GM21786 (cell line): ENCODE measurements around the gene CDPF1.
A peak's percentile ranks its signal among the peaks of the same experiment; 100 is the strongest.

ENCODE experiments used
- ATAC-seq: cut with Tn5 transposase; IDR thresholded peaks from one replicate; pipeline ENCODE4 v1.9.1; 2021; ENCODE audit not compliant: unreplicated experiment

CDPF1 gene

DNA sequence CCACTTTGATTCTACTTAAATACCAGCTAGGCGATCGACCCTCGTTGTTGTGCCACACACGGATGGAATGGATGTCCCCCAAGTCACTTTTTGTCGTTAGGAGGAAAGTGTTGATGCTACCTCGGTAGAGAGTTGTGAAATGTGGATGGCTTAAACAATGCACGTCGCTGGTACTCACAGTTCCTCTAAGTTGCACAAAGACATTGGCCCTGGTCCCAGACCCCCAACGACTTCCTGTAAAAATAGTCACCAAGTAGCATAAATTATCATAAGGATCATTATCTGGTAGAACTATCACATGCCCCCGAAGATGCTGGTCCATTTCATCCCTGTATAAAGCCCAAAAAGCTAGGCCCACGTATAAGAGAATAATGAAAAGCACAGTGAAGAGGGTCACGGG is 9.3 kb upstream of the CDPF1 start:
- no peak for ATAC-seq

GRCh38 chr22:46256358-46256958 is 6.4 kb upstream of the CDPF1 start:
- no peak for ATAC-seq

DNA sequence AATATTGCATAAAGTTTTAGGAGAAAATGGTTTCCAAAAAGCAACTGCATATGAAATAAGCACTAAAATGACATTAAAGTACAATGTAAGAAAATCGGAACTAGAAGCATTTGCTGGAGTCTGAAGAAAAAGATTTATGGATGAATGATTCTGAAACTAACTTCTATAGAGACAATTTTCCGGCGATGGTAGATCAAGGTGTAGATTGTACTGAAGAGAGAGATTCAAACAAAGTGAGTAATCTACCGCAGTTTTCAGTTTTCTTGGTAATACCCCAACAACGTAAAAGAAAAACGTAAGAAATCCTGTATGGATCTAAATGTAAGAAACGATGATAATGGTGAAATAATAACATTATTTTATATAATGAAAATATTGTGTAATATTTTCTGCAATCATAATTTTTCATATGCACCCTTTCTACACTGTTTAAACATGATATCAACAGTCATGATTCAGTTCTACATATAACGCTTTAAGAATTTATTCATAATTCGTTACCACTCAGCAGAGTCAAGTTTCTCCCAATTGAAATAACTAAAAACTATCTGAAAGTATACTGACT is 1.8 kb upstream of the CDPF1 start:
- no peak for ATAC-seq

DNA sequence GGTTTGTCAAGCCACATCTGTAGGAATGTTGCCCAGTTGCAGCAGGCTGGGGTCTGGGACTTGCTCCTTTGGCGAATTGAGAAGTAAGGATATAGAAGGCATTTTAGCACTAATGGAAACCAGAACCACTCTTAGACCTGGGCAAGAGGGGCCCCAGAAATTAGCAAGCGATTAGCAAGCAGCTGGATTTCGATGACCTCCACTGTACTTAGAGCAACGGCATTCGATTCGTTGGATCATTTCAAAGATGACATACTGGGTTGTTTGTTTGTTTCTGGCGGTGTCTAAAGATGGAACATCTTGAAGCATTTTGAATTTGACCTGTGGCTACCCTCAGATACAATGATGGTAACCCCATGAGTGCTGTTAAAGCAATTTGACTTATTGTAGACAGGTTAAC is 1.2 kb upstream of the CDPF1 start:
- ATAC-seq, result no peak

DNA sequence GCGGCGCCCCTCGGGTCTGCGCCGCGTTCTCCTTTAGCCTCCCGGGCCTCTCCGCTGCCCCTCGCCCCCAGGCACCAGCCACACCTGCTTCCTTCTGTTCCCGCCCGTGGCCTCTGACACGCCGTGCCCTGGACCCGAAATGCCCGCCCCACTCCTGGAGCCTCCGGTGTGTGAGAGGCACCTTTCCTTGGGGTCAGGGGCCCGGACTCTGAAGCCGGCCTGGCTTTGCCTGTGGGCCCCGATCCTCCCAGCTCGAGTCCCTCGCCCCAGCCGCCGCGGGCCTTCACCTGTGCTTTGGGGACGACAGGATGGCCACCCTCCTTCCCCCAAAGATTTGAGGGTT is 661 bp upstream of the CDPF1 start:
- ATAC-seq, result peak; percentile 3

GRCh38 chr22:46247443-46247975 is 2.6 kb downstream of the CDPF1 start:
- no peak for ATAC-seq

- ATAC-seq, result no peak
Measured at GRCh38 chr22:46246178-46246577, 3.9 kb downstream of the CDPF1 start.

GRCh38 chr22:46245511-46245910 is 4.6 kb downstream of the CDPF1 start:
- no peak for ATAC-seq

GRCh38 chr22:46244771-46245170 is 5.3 kb downstream of the CDPF1 start:
- ATAC-seq, result no peak

GRCh38 chr22:46242076-46242475 is 8.0 kb downstream of the CDPF1 start:
- no peak for ATAC-seq

DNA sequence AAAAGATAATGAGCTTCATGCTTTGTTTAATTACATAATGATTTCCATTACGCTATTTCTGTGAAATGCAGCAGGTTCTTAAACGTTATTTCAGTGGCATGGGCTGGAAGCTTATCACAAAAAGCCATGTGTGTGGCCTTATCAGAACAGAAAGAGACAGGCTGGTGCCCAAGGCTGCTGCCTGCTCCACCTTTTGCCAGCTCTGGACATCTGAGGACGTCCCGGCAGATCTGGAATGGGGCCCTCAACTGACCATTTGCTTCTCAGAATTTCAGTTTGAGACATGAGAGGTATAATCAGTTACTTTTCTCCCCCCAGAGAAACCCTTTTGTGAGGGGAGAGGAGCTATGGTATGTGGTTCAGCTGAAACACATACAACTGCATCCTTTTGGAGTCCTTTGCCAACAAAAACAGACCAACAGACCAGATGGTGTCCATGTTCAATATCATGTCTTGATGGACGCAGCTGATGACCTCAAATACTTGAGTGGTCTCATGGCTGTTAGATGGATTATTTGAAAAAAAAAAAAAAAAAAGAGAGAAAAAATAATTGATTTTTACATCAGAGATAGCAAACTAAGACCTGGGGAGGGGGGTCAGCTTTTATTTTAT is 8.6 kb downstream of the CDPF1 start:
- ATAC-seq, result no peak

GRCh38 chr22:46240907-46241306 is 9.2 kb downstream of the CDPF1 start:
- no peak for ATAC-seq

GRCh38 chr22:46240506-46240905 is 9.6 kb downstream of the CDPF1 start:
- ATAC-seq, result no peak

GRCh38 chr22:46240073-46240472 is 10.0 kb downstream of the CDPF1 start:
- no peak for ATAC-seq

GRCh38 chr22:46239261-46240048 is 10.6 kb downstream of the CDPF1 start:
- no peak for ATAC-seq

GRCh38 chr22:46238541-46238940 is 11.6 kb downstream of the CDPF1 start:
- ATAC-seq, result no peak

- ATAC-seq, result no peak
Measured at GRCh38 chr22:46237453-46238124, 12.5 kb downstream of the CDPF1 start.

DNA sequence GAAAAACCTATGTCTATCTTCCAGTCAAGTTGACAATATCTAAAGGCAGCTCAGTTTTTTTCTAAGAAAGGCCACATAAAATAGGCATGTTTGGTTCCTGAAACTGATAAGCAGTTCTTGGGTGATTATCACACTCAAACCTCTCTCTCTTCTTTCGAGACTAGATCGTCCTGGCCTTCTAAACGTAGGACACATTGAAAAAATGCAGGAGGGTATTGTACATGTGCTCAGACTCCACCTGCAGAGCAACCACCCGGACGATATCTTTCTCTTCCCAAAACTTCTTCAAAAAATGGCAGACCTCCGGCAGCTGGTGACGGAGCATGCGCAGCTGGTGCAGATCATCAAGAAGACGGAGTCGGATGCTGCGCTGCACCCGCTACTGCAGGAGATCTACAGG is 15.1 kb downstream of the CDPF1 start:
- ATAC-seq, result no peak

DNA sequence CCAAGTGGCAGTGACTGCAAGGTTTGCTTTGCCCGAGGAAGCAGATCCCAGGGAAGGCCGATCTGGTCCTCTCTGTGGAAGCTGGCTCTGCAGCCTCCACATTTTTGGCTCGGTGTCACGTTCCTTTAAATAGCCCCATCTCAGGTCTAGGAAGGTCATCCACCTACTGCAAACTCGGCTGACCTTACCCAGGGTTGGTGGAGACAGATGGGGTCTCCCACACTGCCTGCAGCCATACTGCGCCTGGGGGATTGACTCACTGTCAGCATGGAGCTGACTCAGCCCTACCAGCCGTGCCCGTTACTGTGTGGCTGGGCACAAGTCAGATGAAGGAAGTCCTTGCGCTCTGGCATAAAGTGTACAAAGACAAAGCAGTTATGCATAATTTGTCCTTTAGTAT is 16.9 kb downstream of the CDPF1 start:
- ATAC-seq, result no peak

DNA sequence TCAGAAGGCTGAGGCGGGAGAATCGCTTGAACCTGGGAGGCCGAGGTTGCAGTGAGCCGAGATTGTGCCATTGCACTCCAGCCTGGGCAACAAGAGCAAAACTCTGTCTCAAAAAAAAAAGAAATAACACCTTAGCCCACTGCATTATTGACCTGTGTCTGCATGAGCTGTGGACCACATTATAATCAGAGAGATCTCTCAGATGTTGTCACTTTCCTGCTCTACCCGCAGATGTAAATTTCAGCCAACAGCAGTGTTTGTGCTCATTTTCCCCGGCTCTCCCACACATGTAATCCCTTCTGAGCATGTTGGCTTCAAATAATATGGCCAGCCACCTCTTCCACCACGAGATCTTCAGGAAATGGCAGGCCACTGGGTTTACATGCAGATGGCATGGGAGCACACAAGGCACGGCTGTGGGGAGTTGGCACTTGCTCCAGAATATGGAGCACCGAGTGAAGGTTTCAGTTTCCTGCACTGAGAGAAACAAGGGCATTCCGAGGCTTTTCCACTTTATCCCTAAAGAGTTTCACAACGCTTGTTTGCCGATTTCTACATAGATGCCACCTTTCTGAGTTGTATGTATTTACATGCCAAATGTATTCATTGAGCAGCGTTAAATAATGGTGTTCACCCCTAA is 19.7 kb downstream of the CDPF1 start:
- ATAC-seq, result no peak

DNA sequence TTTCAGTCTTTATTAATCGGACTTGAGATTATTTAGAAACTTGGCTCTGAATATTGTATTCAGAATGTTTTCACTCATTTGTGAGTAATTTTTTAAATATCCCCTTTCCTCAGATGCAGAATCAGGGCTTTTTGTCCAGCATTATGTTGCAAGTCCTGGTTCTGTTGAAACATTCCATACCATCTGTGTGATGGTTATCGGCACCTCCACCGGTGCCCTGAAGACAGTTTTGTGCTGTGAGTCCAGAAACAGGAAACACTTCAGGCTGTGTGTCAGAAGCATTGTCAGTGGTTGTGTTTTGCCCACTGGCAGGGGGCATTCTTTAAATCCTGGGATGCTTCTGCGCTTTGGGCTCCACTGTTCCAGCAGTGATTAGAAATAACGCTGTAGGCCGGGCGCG is 20.4 kb downstream of the CDPF1 start:
- ATAC-seq, result no peak
